Measurements from ENCODE around the gene PLEKHO2. TPM values are rescaled to one million over a fixed set of nuclear protein-coding genes. Genes with fewer than 3 reads are reported as not detected.

Gene PLEKHO2
- polyA plus RNA-seq, 2 of the 4 experiments (the other 2 are of a cell fraction), result 2.8 to 3.9 TPM

GRCh38 chr15:64847876-64848716, 6.4 kb downstream of the PLEKHO2 start:
- no peak for TF ChIP-seq CBX2 (IDR thresholded peaks at IDR 0.05; ENCODE audit: borderline replicate concordance, low read depth)
- TF ChIP-seq JUN (IDR thresholded peaks at IDR 0.05), result no peak
- TF ChIP-seq HOXB13 (CRISPR knock-in tag; IDR thresholded peaks at IDR 0.05; ENCODE audit: low read depth), result no peak
- no peak for TF ChIP-seq CTCF (IDR thresholded peaks at IDR 0.05)
- no peak for TF ChIP-seq POLR2AphosphoS2 (conservative IDR thresholded peaks at IDR 0.05; ENCODE audit: low read length)
- TF ChIP-seq SMC3 (IDR thresholded peaks at IDR 0.05), result no peak
- TF ChIP-seq RNF2 (IDR thresholded peaks at IDR 0.05; ENCODE audit: borderline replicate concordance, low read depth), result no peak
- TF ChIP-seq CBX8 (IDR thresholded peaks at IDR 0.05), result no peak
- TF ChIP-seq MYC (IDR thresholded peaks at IDR 0.05; ENCODE audit: borderline replicate concordance, low read length), result no peak
- TF ChIP-seq CEBPB (IDR thresholded peaks at IDR 0.05), result no peak
- TF ChIP-seq CHD4 (IDR thresholded peaks at IDR 0.05; ENCODE audit: borderline replicate concordance), result no peak
- TF ChIP-seq, protein P1, sequence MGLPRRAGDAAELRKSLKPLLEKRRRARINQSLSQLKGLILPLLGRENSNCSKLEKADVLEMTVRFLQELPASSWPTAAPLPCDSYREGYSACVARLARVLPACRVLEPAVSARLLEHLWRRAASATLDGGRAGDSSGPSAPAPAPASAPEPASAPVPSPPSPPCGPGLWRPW (IDR thresholded peaks at IDR 0.05), result no peak
- TF ChIP-seq KDM5A (IDR thresholded peaks at IDR 0.05), result no peak
- TF ChIP-seq FOSB (CRISPR knock-in tag; IDR thresholded peaks at IDR 0.05), result no peak
- no peak for TF ChIP-seq HOXB5 (CRISPR knock-in tag; IDR thresholded peaks at IDR 0.05)
- TF ChIP-seq USF2 (IDR thresholded peaks at IDR 0.05), result no peak
- TF ChIP-seq EHMT2 (IDR thresholded peaks at IDR 0.05; ENCODE audit: low read depth), result no peak
- no peak for TF ChIP-seq EP300 (IDR thresholded peaks at IDR 0.05)
- TF ChIP-seq, protein P2, sequence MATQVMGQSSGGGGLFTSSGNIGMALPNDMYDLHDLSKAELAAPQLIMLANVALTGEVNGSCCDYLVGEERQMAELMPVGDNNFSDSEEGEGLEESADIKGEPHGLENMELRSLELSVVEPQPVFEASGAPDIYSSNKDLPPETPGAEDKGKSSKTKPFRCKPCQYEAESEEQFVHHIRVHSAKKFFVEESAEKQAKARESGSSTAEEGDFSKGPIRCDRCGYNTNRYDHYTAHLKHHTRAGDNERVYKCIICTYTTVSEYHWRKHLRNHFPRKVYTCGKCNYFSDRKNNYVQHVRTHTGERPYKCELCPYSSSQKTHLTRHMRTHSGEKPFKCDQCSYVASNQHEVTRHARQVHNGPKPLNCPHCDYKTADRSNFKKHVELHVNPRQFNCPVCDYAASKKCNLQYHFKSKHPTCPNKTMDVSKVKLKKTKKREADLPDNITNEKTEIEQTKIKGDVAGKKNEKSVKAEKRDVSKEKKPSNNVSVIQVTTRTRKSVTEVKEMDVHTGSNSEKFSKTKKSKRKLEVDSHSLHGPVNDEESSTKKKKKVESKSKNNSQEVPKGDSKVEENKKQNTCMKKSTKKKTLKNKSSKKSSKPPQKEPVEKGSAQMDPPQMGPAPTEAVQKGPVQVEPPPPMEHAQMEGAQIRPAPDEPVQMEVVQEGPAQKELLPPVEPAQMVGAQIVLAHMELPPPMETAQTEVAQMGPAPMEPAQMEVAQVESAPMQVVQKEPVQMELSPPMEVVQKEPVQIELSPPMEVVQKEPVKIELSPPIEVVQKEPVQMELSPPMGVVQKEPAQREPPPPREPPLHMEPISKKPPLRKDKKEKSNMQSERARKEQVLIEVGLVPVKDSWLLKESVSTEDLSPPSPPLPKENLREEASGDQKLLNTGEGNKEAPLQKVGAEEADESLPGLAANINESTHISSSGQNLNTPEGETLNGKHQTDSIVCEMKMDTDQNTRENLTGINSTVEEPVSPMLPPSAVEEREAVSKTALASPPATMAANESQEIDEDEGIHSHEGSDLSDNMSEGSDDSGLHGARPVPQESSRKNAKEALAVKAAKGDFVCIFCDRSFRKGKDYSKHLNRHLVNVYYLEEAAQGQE (IDR thresholded peaks at IDR 0.05), result no peak
- no peak for TF ChIP-seq BHLHE40 (IDR thresholded peaks at IDR 0.05; ENCODE audit: low read depth, low read length)
- ATAC-seq (no peak), DNase-seq (ENCODE audit: low read depth in 1 of 2, low spot score in 1 of 2) (no peak), FAIRE-seq (no peak)
- WGBS (ENCODE audit: missing lambda C conversion rate), result 75% methylated on average over 8 of the region's 8 CpGs
- ChIA-PET CTCF (interaction anchor here (0.6 to 1.2 kb wide), 5 partner anchors 9 to 39 kb away, joined by 3 to 9 read pairs (median 3); no protein-coding TSS in a partner anchor), POLR2A (no interaction called here)
- Histone ChIP-seq H3K9me3 (no peaks in the 10 kb centered on the region), H3K27ac (no peak overlapping the region), H3K4me3 (no peak overlapping the region), H3K4me2 (no peak overlapping the region), H3K4me1 (peaks cover 18% of the 10 kb centered on the region)
